BE2C (cell line): ENCODE measurements around the gene CD6.

Experiments
- DNase-seq: peaks from one replicate; pipeline ENCODE4 v3.0.0-alpha.2; 2020
- H3K27me3 ChIP-seq: fragments of 250-450 bp; sonication (Bioruptor Pico); 2 replicates; pipeline ENCODE4 v1.5.1; 2020; ENCODE audit warnings: mild to moderate bottlenecking
- H3K36me3 ChIP-seq: fragments of 250-450 bp; sonication (Bioruptor Pico); 2 replicates; pipeline ENCODE4 v1.5.1; 2020; ENCODE audit warnings: mild to moderate bottlenecking
- H3K4me1 ChIP-seq: fragments of 250-450 bp; sonication (Bioruptor Pico); 2 replicates; pipeline ENCODE4 v1.5.1; 2020
- H3K4me3 ChIP-seq: 2 replicates; pipeline ENCODE4 v1.5.1; 2011; ENCODE audit warnings: low read depth, low read length
- H3K9me3 ChIP-seq: fragments of 250-450 bp; sonication (Bioruptor Pico); 2 replicates; pipeline ENCODE4 v1.5.1; 2020
- TF ChIP-seq, protein P1 (sequence below): IDR thresholded peaks from 2 replicates; pipeline ENCODE4 v1.5.1; 2012; ENCODE audit warnings: mild to moderate bottlenecking, low read depth, low read length

CD6 gene

DNA sequence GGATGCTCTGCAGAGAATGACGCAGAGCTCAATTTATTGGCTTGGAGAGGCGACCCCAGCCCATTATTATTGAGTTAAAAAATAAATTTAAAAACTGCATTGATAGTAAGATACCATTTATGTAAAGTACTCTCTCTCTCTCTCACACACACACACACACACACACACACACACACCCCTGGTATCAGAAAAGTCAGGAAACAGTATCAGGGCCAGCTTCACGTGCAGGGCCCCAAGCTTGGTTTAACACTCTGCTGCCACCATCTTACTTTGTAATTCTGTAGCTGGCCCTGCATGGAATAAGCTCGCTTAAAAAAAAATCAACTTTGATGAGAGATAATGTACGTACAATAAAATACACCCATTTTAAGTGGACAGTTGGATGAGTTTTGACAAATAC, 71.1 kb downstream of the CD6 start:
- Histone ChIP-seq H3K4me3 (no peak overlapping the region), H3K4me1 (no peaks in the 10 kb centered on the region), H3K9me3 (no peaks in the 10 kb centered on the region), H3K36me3 (no peaks in the 10 kb centered on the region), H3K27me3 (no peaks in the 10 kb centered on the region)
- TF ChIP-seq, protein P1, sequence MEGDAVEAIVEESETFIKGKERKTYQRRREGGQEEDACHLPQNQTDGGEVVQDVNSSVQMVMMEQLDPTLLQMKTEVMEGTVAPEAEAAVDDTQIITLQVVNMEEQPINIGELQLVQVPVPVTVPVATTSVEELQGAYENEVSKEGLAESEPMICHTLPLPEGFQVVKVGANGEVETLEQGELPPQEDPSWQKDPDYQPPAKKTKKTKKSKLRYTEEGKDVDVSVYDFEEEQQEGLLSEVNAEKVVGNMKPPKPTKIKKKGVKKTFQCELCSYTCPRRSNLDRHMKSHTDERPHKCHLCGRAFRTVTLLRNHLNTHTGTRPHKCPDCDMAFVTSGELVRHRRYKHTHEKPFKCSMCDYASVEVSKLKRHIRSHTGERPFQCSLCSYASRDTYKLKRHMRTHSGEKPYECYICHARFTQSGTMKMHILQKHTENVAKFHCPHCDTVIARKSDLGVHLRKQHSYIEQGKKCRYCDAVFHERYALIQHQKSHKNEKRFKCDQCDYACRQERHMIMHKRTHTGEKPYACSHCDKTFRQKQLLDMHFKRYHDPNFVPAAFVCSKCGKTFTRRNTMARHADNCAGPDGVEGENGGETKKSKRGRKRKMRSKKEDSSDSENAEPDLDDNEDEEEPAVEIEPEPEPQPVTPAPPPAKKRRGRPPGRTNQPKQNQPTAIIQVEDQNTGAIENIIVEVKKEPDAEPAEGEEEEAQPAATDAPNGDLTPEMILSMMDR, result no peak
- no peak for DNase-seq

DNA sequence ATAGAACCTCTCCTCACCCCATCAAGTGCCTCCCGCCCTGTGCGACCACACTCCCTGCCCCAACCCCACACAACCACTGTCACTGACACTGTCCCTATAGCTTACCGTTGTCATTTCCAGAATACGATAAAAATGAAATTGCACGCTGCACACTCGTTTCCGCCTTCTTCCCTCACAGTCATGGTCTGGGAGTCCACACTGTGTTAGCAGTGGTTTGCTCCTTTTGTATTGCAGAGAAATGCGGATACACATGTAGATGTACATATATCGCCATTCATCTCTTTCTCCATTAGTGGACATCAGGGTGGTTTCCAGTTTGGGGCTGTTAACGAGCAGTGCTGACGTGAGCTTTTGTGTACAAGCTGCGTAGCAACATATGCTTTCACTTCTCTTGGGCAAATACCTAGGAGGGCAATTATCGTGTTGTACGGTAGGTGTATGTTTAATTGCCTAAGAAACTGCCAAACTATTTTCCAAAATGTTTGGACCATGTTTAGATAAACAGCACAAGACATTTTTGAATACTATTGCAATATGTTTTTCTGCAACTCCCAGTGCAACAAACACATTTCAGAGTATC, 71.6 kb downstream of the CD6 start:
- Histone ChIP-seq H3K27me3 (no peaks in the 10 kb centered on the region), H3K4me1 (no peaks in the 10 kb centered on the region), H3K36me3 (no peaks in the 10 kb centered on the region), H3K4me3 (no peak overlapping the region), H3K9me3 (no peaks in the 10 kb centered on the region)
- TF ChIP-seq, protein P1, result no peak
- no peak for DNase-seq

DNA sequence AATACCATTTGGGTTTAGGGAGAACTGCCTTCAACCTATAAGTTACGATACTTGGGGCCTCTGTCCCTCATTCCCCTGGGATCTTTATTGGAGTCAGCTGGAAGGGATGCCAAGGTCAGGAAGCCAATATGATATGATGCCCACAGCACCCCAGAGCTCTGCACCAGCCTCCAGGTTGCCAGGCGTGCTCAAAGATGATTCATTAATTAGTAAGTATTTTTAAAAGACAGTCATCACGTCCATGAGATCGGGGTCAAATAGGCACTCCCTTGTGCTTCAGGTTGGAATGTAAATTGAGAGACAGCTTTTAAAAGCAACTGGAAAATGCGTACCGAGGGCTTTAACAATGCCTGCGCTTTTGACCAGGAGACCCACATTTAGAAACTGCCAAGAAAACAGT, 73.8 kb downstream of the CD6 start:
- Histone ChIP-seq H3K9me3 (no peaks in the 10 kb centered on the region), H3K27me3 (no peaks in the 10 kb centered on the region), H3K4me1 (no peaks in the 10 kb centered on the region), H3K4me3 (no peak overlapping the region), H3K36me3 (no peaks in the 10 kb centered on the region)
- DNase-seq, result no peak
- TF ChIP-seq, protein P1, result no peak

DNA sequence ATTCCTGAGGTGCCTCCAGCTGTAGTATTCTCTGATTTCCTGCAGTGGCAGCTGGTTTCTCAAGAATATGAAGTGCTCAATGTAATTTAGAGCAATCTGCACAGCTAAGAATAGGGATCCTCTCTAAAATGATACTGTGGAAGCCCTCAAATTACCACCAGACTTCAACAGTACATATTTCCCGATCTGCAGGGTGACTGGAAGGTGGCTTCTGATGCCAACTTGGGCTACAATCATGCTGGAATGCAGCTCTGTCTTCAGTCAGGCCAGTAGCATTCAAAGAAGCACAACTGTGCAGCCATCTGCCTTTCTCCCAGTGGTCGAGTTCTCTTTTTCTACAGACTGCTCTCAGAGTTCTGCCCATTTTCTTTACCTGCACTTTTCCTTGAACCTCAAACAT, 75.4 kb downstream of the CD6 start:
- Histone ChIP-seq H3K27me3 (no peaks in the 10 kb centered on the region), H3K4me3 (no peak overlapping the region), H3K4me1 (no peaks in the 10 kb centered on the region), H3K36me3 (no peaks in the 10 kb centered on the region), H3K9me3 (no peaks in the 10 kb centered on the region)
- TF ChIP-seq, protein P1, result no peak
- DNase-seq, result no peak

DNA sequence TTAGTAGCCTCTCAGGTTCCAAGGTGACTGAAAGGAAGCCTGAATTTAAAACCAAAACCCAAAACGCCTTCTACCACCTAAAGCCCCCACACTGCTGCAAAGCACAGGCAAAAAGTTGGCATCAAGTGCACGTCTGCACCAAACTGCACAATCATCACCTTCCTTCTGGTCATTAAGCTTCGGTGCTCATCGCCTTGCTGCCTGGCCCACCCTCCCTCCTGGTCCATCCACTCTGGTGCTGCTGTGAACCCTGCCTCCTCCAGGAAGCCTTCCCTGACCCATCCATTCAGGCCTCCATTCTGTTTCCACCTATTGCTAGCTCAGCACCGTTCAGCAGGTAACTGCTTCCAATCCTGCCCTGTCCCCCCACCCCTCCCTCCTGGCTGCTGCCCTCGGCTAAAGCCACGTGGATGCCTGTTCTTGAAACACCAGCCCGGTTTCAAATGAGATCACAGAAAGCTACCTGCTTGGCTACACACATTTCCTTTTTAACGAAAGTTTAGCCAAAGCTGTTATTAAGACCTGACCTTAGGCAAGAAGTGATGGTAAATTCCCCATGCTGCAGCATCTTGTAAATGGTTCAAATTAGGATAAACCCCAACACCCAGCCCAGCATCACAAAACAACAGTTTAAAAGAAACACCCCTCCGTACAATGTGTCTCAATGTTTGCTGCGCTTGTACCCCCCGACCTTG, 77.0 kb downstream of the CD6 start:
- Histone ChIP-seq H3K4me3 (no peak overlapping the region), H3K27me3 (no peaks in the 10 kb centered on the region), H3K4me1 (no peaks in the 10 kb centered on the region), H3K36me3 (no peaks in the 10 kb centered on the region), H3K9me3 (no peaks in the 10 kb centered on the region)
- no peak for DNase-seq
- TF ChIP-seq, protein P1, result no peak

DNA sequence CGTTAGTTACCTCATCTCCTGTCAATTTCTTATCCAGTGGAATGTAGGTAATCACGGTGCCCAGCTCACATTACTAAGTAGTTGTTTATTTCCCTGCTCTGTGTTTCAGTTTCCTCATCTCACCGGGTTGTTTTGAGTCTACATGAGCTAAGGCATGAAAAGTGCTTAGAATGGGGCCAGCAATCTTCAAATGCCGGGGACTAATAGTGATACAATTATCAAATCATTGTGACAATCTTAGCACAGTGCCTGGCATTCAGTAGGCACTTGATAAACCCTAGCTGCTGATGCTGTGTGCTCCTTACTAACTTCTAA, 77.5 kb downstream of the CD6 start:
- Histone ChIP-seq H3K36me3 (no peaks in the 10 kb centered on the region), H3K4me3 (no peak overlapping the region), H3K27me3 (no peaks in the 10 kb centered on the region), H3K4me1 (no peaks in the 10 kb centered on the region), H3K9me3 (no peaks in the 10 kb centered on the region)
- TF ChIP-seq, protein P1, result no peak
- no peak for DNase-seq
